ENCODE data around the gene TRIO.
A peak's percentile ranks its signal among the peaks of the same experiment; 100 is the strongest.

TRIO gene

GRCh38 chr5:14122089-14122488 is 21.1 kb upstream of the TRIO start:
- no peak for DNase-seq

DNA sequence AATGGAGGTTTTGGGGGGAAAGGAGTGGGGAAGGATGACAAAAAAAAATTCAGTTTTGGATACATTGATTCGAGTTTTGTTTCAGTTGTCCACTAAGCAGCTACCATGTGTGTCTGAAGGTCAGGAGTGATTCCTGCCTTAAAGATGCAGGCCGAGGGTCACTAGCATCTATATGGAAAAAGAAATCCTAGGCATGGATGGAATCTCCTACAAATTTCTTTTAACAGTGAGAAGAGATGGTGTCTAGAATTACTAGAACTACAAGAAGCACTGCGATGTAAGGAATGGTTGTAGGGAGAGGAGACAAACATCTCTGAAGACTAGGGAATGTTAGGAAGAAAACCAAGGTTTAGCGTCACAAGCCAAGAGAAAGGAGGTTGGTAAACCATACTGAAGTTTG is 19.6 kb upstream of the TRIO start:
- DNase-seq: no peak

DNA sequence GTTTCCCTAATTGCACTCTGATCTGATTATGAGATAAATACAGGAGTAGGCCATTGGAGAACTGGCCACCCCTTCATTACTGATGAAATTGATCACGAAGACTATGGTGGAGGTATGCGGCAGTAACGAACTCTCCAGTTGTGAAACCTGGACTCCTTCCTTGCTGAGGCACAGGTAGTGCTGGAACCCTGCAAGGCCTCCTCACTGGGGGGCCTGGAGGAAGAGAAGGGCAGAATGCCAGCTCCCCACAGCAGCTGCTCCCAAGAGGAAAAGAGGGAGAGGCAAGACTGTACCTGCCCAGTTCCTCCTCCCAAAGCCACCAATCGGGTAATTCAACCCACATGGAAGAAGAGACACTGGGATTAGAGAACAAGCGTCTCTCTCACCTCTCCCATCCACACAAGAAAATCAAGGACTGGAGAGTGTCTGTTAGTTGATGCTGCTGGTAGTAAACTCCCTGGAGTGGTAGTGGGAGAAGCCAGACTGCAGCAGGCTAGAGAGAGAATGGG is 19.1 kb upstream of the TRIO start:
- DNase-seq: no peak

DNA sequence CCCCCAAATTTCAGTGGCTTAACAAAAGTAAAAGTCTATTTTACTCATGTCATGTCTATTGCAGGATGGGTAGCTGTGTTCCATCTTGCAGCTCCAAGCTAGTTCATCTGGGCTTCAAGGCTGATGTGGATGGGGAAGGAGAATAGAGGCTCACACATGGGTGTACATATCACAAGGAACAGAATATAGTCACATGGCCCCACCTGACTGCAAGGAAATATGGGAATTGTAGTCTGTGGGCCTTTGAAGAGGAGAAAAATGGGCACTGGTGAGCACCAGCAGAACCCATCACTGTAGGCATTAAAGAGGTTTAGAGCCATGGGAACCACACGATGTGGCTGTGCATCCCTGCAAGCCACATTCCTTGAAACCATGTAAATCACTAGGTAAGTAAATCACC is 17.9 kb upstream of the TRIO start:
- no peak for DNase-seq

- DNase-seq: no peak
Observed at GRCh38 chr5:14127587-14127986, 15.6 kb upstream of the TRIO start.

DNA sequence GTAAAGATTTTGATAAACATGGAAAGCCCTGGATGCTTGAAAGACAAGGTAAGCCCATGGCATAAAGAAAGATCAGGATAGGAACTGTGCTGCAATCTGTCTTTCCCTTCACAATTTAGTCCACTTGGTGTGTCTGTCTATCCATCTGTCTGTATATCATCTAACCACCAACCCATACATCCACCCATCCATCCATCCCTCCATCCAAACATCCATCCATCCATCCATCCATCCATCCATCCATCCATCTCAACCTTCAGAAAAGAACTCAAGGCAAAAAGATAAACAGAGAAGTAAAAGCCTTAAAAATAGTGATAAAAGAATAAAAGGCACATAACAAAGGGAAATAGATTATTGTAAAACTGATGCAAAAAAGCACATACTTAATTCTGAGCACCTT is 15.1 kb upstream of the TRIO start:
- no peak for DNase-seq

GRCh38 chr5:14129123-14129522 is 14.0 kb upstream of the TRIO start:
- no peak for DNase-seq

- DNase-seq: no peak
Observed at GRCh38 chr5:14131855-14132503, 11.2 kb upstream of the TRIO start.

DNA sequence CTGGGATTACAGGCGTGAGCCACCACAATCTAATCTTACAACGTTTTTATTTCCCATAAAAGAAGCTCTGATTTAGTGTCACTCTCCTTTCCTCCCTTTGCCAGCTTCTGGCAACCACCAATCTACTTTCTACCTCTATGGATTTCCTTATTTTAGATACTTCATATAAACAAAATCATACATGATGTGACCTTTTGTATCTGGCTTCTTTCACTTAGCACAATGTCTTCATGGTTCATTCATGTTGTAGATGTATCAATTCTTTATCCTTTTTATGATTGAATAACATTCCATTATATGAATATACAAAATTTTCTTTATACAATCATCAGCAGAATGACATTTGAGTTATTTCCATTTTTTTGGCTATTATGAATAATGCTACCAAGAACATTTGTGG is 9.7 kb upstream of the TRIO start:
- no peak for DNase-seq

GRCh38 chr5:14134083-14134482 is 9.1 kb upstream of the TRIO start:
- no peak for DNase-seq

- DNase-seq: no peak
Observed at GRCh38 chr5:14134771-14135170, 8.4 kb upstream of the TRIO start.

GRCh38 chr5:14135621-14136020 is 7.5 kb upstream of the TRIO start:
- DNase-seq: no peak

DNA sequence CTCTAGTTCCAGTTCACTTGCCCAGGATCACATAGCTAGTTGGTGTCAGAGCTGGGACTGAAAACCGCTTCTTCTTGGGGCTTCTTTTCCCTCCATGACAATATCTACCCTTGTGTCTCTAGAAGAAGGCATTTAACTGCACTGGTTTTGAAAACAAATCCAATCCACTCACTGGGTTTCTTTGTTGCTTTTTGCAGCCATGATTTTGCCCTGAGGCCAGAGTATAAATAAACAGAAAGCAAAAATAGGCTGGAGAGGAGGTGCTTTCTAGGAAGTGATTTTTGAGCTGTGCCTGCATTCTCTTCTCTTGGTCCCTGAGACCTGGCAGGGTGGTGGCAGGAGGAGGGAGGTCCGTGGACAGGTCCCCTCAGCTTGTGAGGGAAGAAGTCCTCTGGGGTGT is 6.9 kb upstream of the TRIO start:
- no peak for DNase-seq

GRCh38 chr5:14138608-14139540 is 4.3 kb upstream of the TRIO start:
- no peak for DNase-seq

- DNase-seq: no peak
Observed at GRCh38 chr5:14141764-14142163, 1.4 kb upstream of the TRIO start.

DNA sequence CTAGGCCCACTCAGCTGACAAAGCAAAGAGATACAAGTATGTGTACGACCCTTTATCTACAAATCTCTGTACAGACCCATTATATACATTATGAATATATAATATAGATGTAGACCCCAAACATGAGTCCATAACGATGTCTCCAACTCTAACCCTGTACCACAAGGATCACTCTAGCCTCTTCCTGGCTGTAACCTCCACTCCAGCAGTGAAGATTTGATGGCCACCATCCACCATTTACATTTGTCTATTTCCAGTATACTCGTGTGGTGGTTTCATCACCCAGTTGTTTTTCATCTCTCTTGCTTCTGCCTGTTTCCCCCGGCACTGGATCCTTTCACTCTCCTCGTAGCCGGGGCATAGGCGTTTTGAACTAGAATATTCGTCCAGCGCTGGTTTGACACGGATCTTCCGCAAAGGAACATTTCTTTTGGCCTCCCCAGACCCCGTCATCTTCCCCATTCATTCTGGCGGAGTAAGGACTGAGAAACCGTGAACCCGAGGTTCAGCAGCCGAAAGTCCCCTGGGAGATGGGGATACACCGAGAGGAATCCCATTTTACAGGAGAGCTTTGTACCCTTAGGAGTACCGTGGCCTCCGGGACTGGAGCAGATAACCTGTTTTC is 828 bp upstream of the TRIO start:
- DNase-seq: peak in 5 of 58 donors; percentile 41 to 62 (median 60)

DNA sequence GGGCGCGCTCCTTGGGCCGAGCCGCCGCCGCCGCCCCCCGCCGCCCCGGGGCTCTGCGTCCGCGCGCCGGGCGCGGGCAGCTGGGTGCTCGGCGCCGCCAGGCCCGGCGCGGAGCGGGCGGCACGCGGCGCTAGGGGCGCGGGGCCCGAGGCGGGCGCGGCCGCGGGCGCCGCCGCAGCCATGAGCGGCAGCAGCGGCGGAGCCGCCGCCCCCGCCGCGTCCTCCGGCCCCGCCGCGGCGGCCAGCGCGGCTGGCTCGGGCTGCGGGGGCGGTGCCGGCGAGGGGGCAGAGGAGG is 351 bp downstream of the TRIO start:
- DNase-seq: no peak

DNA sequence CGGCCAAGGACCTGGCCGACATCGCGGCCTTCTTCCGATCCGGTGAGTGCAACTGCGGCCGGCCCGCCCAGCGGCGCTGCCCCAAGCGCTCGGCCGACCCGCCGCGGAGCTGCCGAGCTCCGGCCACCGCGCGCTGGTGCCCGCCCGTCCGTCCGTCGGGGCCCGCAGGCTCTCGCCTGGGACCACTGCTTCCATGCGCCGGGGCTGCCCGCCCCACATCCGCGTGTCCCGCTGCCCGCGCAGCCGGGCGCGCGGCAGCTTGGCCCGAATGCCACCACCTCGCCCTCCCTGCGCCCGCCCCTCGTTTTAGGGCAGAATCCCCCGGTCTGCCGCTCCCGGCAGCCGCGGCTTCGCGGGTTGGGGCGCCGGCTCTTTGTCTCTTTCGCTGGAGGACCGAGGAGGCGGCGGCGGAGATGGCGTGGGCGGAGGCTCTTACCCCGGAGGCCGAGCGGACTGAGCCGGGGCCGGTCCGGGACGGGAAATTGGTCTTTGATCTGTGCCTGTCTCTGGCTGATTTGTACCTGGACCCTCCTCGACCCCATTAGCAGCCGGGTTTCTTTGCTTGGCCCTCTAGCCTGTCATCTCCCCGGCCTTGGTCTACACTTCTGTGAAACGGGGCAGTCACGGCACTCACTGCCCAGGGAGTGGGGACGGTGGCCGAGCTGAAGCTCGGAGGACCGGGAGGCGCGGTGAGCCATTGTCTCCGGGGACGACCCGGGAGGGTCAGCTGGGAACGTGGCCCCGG is 871 bp downstream of the TRIO start:
- DNase-seq: peak in 32 of 58 donors; percentile 6 to 72 (median 32)

GRCh38 chr5:14144586-14145434 is 1.7 kb downstream of the TRIO start:
- peak in 53 of 58 donors; percentile 9 to 77 (median 51) for DNase-seq
